DMS53 treated with DMSO at 0.1 percent for 48 hours (cell line): ENCODE measurements around the gene SLC17A7.
A peak's percentile ranks its signal among the peaks of the same experiment; 100 is the strongest.
"Not testable (repeated sequence)": the region's sequence is repeated elsewhere in the genome, so short reads cannot be mapped to it uniquely, and the experiment has no call there.

Experiments used
- DNase-seq: peaks from one replicate; lab custom pipeline; 2025; ENCODE audit not compliant: unreplicated experiment; lab: John Stamatoyannopoulos, UW

SLC17A7 gene

GRCh38 chr19:49470615-49470978, 29.3 kb upstream of the SLC17A7 start:
- no peak for DNase-seq

GRCh38 chr19:49469828-49470614, 28.7 kb upstream of the SLC17A7 start:
- no peak for DNase-seq

- no peak for DNase-seq
Observed at GRCh38 chr19:49468746-49469447, 27.6 kb upstream of the SLC17A7 start.

GRCh38 chr19:49468199-49468598, 26.9 kb upstream of the SLC17A7 start:
- DNase-seq, result no peak

GRCh38 chr19:49465371-49465770, 24.0 kb upstream of the SLC17A7 start:
- DNase-seq, result no peak

- DNase-seq, result no peak
Observed at GRCh38 chr19:49463960-49464740, 22.8 kb upstream of the SLC17A7 start.

GRCh38 chr19:49462492-49462891, 21.2 kb upstream of the SLC17A7 start:
- no peak for DNase-seq

GRCh38 chr19:49461656-49462055, 20.3 kb upstream of the SLC17A7 start:
- DNase-seq, result no peak

GRCh38 chr19:49461130-49461529, 19.8 kb upstream of the SLC17A7 start:
- not testable (repeated sequence) for DNase-seq

- DNase-seq, result no peak
Observed at GRCh38 chr19:49459388-49459787, 18.1 kb upstream of the SLC17A7 start.

GRCh38 chr19:49458567-49458903, 17.2 kb upstream of the SLC17A7 start:
- no peak for DNase-seq

- DNase-seq, result no peak
Observed at GRCh38 chr19:49456326-49456725, 15.0 kb upstream of the SLC17A7 start.

- DNase-seq, result no peak
Observed at GRCh38 chr19:49455773-49456172, 14.4 kb upstream of the SLC17A7 start.

GRCh38 chr19:49453757-49454240, 12.5 kb upstream of the SLC17A7 start:
- no peak for DNase-seq

GRCh38 chr19:49453013-49453756, 11.9 kb upstream of the SLC17A7 start, which contains the start of gene ALDH16A1:
Gene ALDH16A1, plus strand, starts transcription at chr19:49453225. Its CDS starts 107 bp downstream, at chr19:49453332.
- peak; percentile 90 for DNase-seq

GRCh38 chr19:49451430-49452181, 10.3 kb upstream of the SLC17A7 start, which contains the start of gene PIH1D1:
Gene PIH1D1, minus strand, starts transcription at chr19:49451814. Its CDS starts 240 bp downstream, at chr19:49451574.
- DNase-seq, result peak; percentile 96

GRCh38 chr19:49450405-49450804, 9.1 kb upstream of the SLC17A7 start:
- no peak for DNase-seq

- DNase-seq, result no peak
Observed at GRCh38 chr19:49448432-49448786, 7.1 kb upstream of the SLC17A7 start.

GRCh38 chr19:49447485-49448431, 6.4 kb upstream of the SLC17A7 start:
- DNase-seq, result no peak
